Stimulated activated CD8-positive, alpha-beta memory T cell treated with anti-CD3 and anti-CD28 coated beads, Interleukin-4, amount 100 ng/mL, for 4 hours (primary cell): ENCODE measurements around the gene LRRC4.
A peak's percentile ranks its signal among the peaks of the same experiment; 100 is the strongest.

Experiments
- DNase-seq, 2 donors: peaks; one replicate each; pipeline ENCODE4 v3.0.0-alpha.2; 2020; ENCODE audit warnings: low read depth in 2 of 2, low spot score in 1 of 2

The LRRC4 gene

DNA sequence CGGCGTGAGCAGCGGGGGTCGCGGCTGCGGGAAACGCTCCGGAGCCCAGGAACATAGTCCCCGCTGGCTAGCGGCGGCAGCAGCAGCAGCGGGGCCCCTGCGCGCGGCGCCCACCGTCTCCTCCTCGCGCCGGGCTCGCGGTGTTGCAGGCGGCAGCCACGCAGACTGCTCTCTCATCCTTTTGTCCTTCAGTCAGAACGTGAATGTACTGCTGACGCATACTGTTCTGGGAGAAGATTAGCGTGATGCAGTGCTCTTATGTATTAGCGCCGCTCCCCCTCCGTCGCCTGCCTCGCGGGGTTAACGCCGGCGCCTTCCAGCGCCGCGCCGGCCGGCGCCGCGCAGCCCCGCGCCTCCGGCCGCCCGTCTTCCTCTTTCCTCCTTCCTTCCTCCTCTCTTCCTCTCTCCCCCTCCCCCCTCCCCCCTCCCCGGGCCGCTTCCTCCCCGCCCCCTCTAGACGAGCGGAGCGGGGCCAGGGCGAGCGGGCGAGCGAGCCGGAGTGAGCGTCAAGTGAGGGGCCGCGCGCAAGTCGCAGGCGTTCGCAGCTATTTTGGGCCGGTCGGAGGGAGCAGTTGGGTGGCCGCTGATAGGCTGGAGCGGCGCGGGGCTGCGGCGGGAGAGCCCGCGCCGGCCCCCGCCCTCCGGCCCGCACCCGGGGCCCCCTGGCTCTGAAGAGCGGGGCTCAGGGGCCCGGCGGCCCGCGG lies 816 bp upstream of the LRRC4 start:
- DNase-seq = peak in 1 of 2 donors; percentile 15

GRCh38 chr7:128030263-128030653 lies 979 bp downstream of the LRRC4 start:
- no peak for DNase-seq

DNA sequence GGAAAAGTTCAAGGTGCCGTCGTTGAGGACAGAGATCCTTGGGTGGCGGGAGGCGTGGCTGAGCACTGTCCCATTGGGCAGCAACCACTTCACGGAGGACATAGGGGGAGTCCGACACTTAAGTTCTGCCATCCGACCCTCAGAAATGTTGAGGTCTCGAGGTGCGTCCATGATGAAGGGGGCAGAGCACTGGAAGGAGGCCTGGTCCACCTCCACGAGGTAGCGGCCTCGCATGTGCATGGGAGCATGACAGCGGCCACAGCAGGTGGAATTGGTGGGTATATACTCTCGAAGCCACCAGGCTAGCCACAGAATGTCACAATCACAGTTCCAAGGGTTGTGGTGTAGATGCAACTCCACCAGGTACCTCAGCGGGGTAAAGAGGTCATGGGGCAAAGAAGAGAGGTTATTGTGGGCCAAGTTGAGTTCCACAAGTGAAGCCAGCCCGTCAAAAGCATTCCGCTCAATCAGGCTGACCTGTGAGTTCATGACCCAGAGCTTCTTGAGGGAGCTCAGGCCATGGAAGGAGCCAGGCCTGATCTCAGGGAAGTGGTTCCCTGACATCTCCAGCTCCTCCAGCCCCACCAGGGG lies 1.7 kb downstream of the LRRC4 start:
- DNase-seq = no peak

GRCh38 chr7:128027485-128027980 lies 3.7 kb downstream of the LRRC4 start:
- DNase-seq = no peak

- no peak for DNase-seq
Observed at GRCh38 chr7:128026551-128026950, 4.7 kb downstream of the LRRC4 start.

DNA sequence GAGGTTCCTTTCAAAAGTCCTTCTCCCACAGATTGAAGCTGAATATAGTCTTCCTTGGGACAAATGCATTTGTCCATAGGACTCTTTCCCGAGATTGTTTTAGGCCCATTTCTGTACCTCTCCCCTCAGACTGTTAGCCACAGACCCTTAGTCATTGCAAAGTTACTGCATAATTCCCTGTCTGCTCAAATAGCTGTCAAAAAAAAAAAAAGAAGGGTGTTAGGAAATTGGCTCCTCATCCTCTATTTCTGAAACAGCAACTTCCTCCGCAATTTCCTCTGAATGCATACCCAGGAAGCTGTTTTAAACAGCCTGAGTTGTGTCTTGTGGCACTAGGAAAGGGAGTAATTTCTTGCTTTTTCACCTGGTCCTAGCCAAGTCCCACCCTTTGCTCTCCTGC lies 5.4 kb downstream of the LRRC4 start:
- DNase-seq = no peak

DNA sequence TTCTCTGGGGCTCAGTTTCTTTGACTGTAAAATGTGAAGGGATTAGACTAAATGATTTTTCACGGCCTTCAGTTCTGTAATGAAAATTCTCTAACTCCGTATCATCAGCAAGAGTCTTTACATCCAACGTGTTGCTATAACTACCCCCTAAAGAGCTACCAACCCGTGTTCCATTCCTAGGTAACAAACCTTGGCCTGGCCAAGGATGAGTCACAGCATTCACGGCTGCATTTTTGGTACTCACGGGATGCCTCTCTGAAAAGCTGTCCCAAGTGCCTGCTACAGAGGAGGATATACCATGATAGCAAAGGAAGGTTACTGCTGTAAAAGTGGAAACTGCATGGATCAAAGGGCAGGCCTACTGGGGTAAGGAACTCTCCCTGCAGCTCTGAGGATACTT lies 5.9 kb downstream of the LRRC4 start:
- DNase-seq = no peak

- DNase-seq = no peak
Observed at GRCh38 chr7:128024151-128024550, 7.1 kb downstream of the LRRC4 start.

- DNase-seq = no peak
Observed at GRCh38 chr7:128022631-128023532, 8.4 kb downstream of the LRRC4 start.

GRCh38 chr7:128021366-128021765 lies 9.9 kb downstream of the LRRC4 start:
- no peak for DNase-seq

GRCh38 chr7:128020159-128020558 lies 11.1 kb downstream of the LRRC4 start:
- no peak for DNase-seq

- no peak for DNase-seq
Observed at GRCh38 chr7:128019288-128019687, 11.9 kb downstream of the LRRC4 start.

DNA sequence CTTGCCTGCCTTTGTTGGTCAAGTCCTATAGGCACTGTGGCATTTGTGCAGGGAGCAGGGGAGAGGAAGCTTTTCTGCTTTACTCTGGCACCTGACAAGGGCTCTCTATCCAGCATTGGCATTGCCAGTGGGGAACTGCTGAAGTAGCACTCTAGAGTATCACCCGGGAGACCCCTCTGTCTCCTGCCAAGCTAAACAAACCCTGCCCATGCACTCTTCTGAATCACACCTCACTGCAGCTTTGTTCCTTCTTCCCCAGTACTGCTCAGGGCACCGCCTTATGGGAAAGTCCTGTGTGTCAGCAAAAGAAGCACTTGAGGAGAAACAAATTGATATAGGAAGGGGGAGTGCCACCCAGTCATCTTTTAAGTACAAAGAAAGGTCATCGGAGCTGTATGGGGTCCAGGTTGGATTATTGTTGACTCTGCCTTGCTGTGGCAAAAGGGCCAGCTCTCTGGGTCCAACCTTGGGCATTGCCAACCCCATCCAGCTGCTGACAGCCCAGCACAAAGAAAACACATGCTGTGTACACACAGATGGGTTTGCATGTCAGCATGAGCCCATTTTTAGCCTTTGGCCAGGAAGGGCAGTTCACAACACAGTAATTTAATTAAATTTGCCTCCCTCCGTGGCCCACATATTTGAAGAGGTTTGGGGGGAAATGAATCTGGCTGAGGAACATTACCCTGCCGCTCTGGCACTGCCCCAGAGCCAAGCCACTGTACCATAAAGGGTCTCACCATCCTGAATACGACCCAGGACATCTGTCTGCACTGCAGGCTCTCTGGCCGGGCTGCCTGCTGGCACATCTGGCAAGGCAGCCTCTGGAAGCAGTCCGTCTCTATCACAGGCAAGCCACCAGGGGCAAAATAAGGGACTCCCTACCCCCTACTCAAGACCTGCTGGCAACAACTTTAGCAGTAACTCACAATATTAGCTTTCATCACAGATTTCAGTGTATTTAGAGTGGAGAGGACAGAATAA lies 13.1 kb downstream of the LRRC4 start:
- DNase-seq = no peak

DNA sequence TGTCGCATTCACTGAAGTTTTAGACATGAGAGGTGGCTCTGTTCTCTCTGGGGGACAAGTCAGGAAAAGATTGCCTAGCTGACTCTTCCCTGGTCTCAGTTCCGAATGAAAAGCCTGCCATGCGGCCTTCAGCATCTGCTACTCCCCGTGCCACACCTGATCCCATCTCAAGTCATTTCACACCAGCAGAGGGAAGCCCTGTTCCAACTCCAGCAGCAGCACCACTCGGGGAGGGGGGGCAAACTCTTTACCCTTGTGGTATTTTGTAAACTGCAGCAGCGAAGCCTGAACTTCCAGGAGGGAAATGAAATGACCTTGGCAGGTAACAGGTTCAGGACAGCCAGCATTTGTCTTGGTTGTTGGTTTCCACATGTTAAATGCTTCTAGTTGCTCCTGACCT lies 13.8 kb downstream of the LRRC4 start:
- no peak for DNase-seq

DNA sequence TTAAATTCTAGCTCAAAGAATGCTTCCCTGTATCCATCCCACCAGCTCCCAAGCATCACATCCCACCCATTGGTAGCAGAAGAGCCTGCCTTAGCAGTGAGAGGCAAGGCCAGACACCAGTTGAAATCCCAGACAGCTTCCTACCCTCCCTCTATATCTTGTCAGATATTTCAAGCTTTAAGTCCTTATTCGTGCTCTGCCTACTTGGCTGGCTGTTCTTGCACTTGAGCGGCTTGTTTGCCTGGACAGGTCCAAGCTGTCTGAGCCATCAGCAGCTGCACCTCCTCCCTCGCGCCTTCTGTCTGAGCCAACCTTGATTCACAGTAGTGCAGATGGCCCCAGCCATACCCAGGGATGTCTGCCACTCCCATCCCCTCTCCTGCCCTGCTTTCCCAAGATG lies 16.4 kb downstream of the LRRC4 start:
- DNase-seq = no peak

DNA sequence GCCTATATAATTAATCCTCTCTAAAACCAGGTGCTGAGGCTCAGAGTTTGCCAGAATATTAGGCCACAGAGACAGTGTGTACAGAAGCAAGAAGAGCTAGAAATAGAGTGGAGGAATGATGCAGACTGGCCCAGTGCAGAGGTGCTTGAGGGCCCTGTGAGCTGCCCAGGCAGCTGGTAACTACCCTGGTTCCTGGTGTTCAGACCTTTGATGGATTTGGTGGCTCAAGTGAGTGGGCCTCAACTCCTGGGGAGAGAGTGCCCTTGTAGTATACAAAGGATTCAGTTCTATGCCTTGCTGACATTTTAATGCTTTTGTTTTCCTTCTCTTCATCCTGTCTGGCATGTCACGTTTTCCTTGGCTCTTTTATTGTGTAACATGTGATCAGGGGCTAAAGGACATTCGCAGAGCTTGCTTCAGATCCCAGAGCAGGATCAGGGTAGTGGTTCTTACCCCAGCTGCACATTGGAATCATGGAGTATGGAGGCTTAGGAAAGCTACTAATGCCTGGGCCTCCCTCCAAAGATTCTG lies 20.0 kb downstream of the LRRC4 start:
- no peak for DNase-seq

GRCh38 chr7:128010391-128011127 lies 20.7 kb downstream of the LRRC4 start:
- DNase-seq = no peak

DNA sequence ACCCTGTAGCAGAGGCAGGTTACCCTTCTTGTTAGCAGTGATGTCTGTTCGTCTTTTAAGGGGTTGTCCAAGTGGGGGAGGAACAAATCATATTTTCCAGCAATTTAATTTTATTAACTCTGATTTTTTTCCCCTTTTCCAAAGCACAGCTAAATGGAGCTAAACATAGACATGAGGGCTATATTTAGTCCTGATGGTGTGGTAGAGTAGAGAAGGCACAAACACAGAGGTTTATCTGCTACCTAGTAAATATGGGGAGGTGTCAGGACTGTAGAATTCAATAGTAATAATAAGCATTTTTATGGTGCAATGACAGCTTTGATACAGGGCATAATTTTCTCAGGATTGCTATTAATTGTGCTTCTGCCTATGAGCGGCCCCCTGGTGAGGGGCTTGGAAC lies 22.5 kb downstream of the LRRC4 start:
- DNase-seq = no peak

DNA sequence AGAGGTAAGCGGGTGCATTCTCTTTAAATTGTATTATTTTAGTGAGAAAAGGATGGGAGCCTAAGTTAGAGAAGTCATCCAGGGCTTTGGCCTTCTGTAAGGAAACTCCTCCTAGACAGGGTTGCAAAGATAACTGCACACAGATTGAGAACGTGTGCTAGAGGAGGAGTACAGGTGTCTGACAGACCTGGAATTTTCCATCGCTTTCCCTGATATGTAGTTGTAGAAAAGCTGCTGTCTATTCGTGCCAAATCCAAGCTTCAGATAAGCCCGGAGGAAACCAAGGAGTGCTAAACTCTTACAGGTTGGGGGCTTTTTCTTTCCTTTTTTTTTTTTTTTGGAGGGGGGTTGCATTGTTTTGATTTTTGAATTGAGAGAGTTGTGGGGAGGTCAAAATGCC lies 23.1 kb downstream of the LRRC4 start:
- no peak for DNase-seq

GRCh38 chr7:128007303-128007680 lies 23.9 kb downstream of the LRRC4 start:
- no peak for DNase-seq
